SK-N-SH (cell line): ENCODE results near the gene FCRLB. TPM values are rescaled to one million over a fixed set of nuclear protein-coding genes. Genes with fewer than 3 reads are reported as not detected.
"Not testable (repeated sequence)": the region's sequence is repeated elsewhere in the genome, so short reads cannot be mapped to it uniquely, and the experiment has no call there.

Source experiments
- CTCF ChIA-PET: fragments of 300-600, 350-600 bp; formaldehyde crosslinking; extraction: SDS; loops from one replicate; lab custom pipeline; 2021; lab: Yijun Ruan, JAX
- POLR2A ChIA-PET: fragments of 350-600 bp; sonication (Branson Sonifier 250); formaldehyde crosslinking; extraction: SDS; loops from one replicate; lab custom pipeline; 2020; ENCODE audit warnings: antibody characterized with exemption, inconsistent platforms; lab: Yijun Ruan, JAX
- DNase-seq: peaks from one replicate; pipeline ENCODE4 v3.0.0; 2012
- H2AFZ ChIP-seq: fragments of 200-600 bp; sonication (generic); 2 replicates; pipeline ENCODE4 v1.8.1; 2016; ENCODE audit warnings: antibody characterized with exemption, mild to moderate bottlenecking, low read depth
- H3F3A ChIP-seq: fragments of 200-600 bp; sonication (generic); replicated peaks from 2 replicates; pipeline ENCODE3; 2016; ENCODE audit warnings: antibody characterized with exemption, mild to moderate bottlenecking; ENCODE audit not compliant: insufficient read depth
- H3K27ac ChIP-seq, 2 experiments: fragments of 200-500 bp in 1 of 2; fragments of 200-600 bp in 1 of 2; sonication (Bioruptor generic) in 1 of 2; sonication (generic), shearing (Covaris generic) in 1 of 2; 2 replicates each; pipeline versions ENCODE4 v1.5.1 to v1.6.1; 2014 to 2016; ENCODE audit warnings: low read depth in 2 of 2, inconsistent platforms in 1 of 2, low read length in 1 of 2, mild to moderate bottlenecking in 1 of 2, mixed read lengths in 1 of 2
- H3K27me3 ChIP-seq: fragments of 200-600 bp; sonication (generic), shearing (Covaris generic); 2 replicates; pipeline ENCODE4 v1.6.1; 2016; ENCODE audit warnings: mixed run types; ENCODE audit not compliant: insufficient read depth
- H3K36me3 ChIP-seq, 2 experiments: fragments of 200-500 bp in 1 of 2; fragments of 200-600 bp in 1 of 2; sonication (Bioruptor generic) in 1 of 2; sonication (generic) in 1 of 2; replicated peaks in 1 of 2; 2 replicates each; pipeline versions ENCODE3 to v1.5.1; 2014 to 2016; ENCODE audit warnings: low read length in 1 of 2, mild to moderate bottlenecking in 1 of 2; ENCODE audit not compliant: insufficient read depth in 2 of 2, control insufficient read depth in 1 of 2
- H3K4me1 ChIP-seq, 2 experiments: fragments of 200-500 bp in 1 of 2; fragments of 200-600 bp in 1 of 2; sonication (Bioruptor generic) in 1 of 2; sonication (generic), shearing (Covaris generic) in 1 of 2; 2 replicates each; pipeline versions ENCODE4 v1.5.1 to v1.6.1; 2014 to 2016; ENCODE audit warnings: low read depth in 1 of 2, low read length in 1 of 2, mixed run types in 1 of 2; ENCODE audit not compliant: insufficient read depth in 2 of 2, control insufficient read depth in 1 of 2
- H3K4me2 ChIP-seq: fragments of 200-600 bp; sonication (generic), shearing (Covaris generic); 2 replicates; pipeline ENCODE4 v1.6.1; 2017; ENCODE audit warnings: mixed run types
- H3K4me3 ChIP-seq, 2 experiments: fragments of 200-500 bp in 1 of 2; fragments of 200-600 bp in 1 of 2; sonication (Bioruptor generic) in 1 of 2; sonication (generic), shearing (Covaris generic) in 1 of 2; 2 replicates each; pipeline versions ENCODE4 v1.5.1 to v1.8.1; 2014 to 2016; ENCODE audit warnings: low read depth in 2 of 2, inconsistent platforms in 1 of 2, low read length in 1 of 2, mild to moderate bottlenecking in 1 of 2, mixed read lengths in 1 of 2, moderate library complexity in 1 of 2
- H3K79me2 ChIP-seq: fragments of 200-600 bp; sonication (generic); 2 replicates; pipeline ENCODE4 v1.8.1; 2017; ENCODE audit warnings: mild to moderate bottlenecking; ENCODE audit not compliant: insufficient read depth
- H3K9ac ChIP-seq: fragments of 200-600 bp; sonication (generic); 2 replicates; pipeline ENCODE4 v1.6.1; 2017; ENCODE audit warnings: mixed run types
- H3K9me2 ChIP-seq: fragments of 200-600 bp; sonication (generic); 2 replicates; pipeline ENCODE4 v1.6.1; 2017; ENCODE audit warnings: mixed run types
- H3K9me3 ChIP-seq: fragments of 200-600 bp; sonication (generic); 2 replicates; pipeline ENCODE4 v1.6.1; 2017; ENCODE audit warnings: mixed run types, mild to moderate bottlenecking, moderate library complexity
- H4K20me1 ChIP-seq: fragments of 200-600 bp; sonication (generic); 2 replicates; pipeline ENCODE4 v1.6.1; 2017; ENCODE audit warnings: mild to moderate bottlenecking, mixed run types; ENCODE audit not compliant: insufficient read depth
- CHD2 ChIP-seq: fragments of 150-350 bp; IDR thresholded peaks from 2 replicates; pipeline ENCODE4 v1.6.1; 2018; ENCODE audit warnings: low read length; ENCODE audit not compliant: partially characterized antibody
- ELF1 ChIP-seq: IDR thresholded peaks from 2 replicates; pipeline ENCODE4 v1.4.0; 2012
- FOSL2 ChIP-seq: IDR thresholded peaks from 2 replicates; pipeline ENCODE4 v1.4.0; 2012; ENCODE audit warnings: low read depth, mild to moderate bottlenecking, moderate library complexity, borderline replicate concordance
- FOXJ3 ChIP-seq: sonication (generic); formaldehyde crosslinking; IDR thresholded peaks from 2 replicates; pipeline ENCODE4 v1.5.1; 2020; ENCODE audit warnings: mild to moderate bottlenecking, missing genetic modification reagents
- FOXM1 ChIP-seq: IDR thresholded peaks from 2 replicates; pipeline ENCODE4 v1.4.0; 2012; ENCODE audit warnings: low read depth, mild to moderate bottlenecking
- GABPA ChIP-seq: IDR thresholded peaks from 2 replicates; pipeline ENCODE4 v1.4.0; 2012; ENCODE audit warnings: low read depth, mild to moderate bottlenecking
- REST ChIP-seq: IDR thresholded peaks from 2 replicates; pipeline ENCODE4 v1.6.1; 2012; ENCODE audit warnings: mild to moderate bottlenecking, low read depth, low read length, moderate library complexity
- TAF1 ChIP-seq: IDR thresholded peaks from 2 replicates; pipeline ENCODE4 v1.6.1; 2012; ENCODE audit warnings: low read depth, mild to moderate bottlenecking, low read length, moderate library complexity, borderline replicate concordance
- YY1 ChIP-seq: IDR thresholded peaks from 2 replicates; pipeline ENCODE4 v1.4.0; 2012; ENCODE audit warnings: low read depth, mild to moderate bottlenecking
- ZBTB33 ChIP-seq: IDR thresholded peaks from 2 replicates; pipeline ENCODE4 v1.4.0; 2012; ENCODE audit warnings: low read depth, borderline replicate concordance
- WGBS: methylation state at CpG from one replicate; pipeline ENCODE4 v1.1.6; 2017; ENCODE audit warnings: low lambda C conversion rate; 5-methylcytosine and 5-hydroxymethylcytosine counted together
- polyA plus RNA-seq, 3 experiments: library from polyadenylated mRNA; depleted of rRNA; stranded (reverse); fragments of >200 nt; gene quantifications; 2 replicates each; pipeline ENCODE4 v1.2.3, GENCODE V29; 2012

The FCRLB gene
- polyA plus RNA-seq, 1 of the 3 experiments (the other 2 are of a cell fraction), result 2.6 TPM

GRCh38 chr1:161698302-161698701 is 23.0 kb upstream of the FCRLB start:
- H3K9me3 ChIP-seq, CTCF ChIA-PET, H3F3A ChIP-seq, H3K4me3 ChIP-seq, H3K36me3 ChIP-seq, H3K9ac ChIP-seq, H3K79me2 ChIP-seq, POLR2A ChIA-PET, H3K9me2 ChIP-seq, H4K20me1 ChIP-seq, H3K4me1 ChIP-seq, H3K4me2 ChIP-seq, H3K27me3 ChIP-seq, DNase-seq, H2AFZ ChIP-seq, H3K27ac ChIP-seq: not testable (repeated sequence)
- 9% methylated on average over 2 of the region's 2 CpGs for WGBS

- Histone ChIP-seq H3K4me3 (no peak overlapping the region), H3K9me2 (no peaks in the 10 kb centered on the region), H3K27ac (no peak overlapping the region), H3K4me1 (peaks cover 0 to 4% of the 10 kb centered on the region in 2 experiments; a peak in 1 of 4 replicates), H3K4me2 (no peak overlapping the region), H3K27me3 (no peaks in the 10 kb centered on the region; the same call in 1 of the 2 replicates), H4K20me1 (no peaks in the 10 kb centered on the region), H3F3A (peaks cover 17% of the 10 kb centered on the region), H3K9me3 (no peaks in the 10 kb centered on the region), H3K9ac (no peak overlapping the region), H3K36me3 (no peaks in the 10 kb centered on the region)
- ChIA-PET POLR2A (no interaction called here), CTCF (no interaction called here)
- WGBS, result 17% methylated on average over 8 of the region's 8 CpGs
- no peak for TF ChIP-seq GABPA
- TF ChIP-seq TAF1, result no peak
- no peak for TF ChIP-seq FOXJ3
- TF ChIP-seq YY1, result no peak
- no peak for TF ChIP-seq REST
- TF ChIP-seq FOSL2, result no peak
- no peak for TF ChIP-seq ZBTB33
- TF ChIP-seq ELF1, result no peak
- no peak for TF ChIP-seq CHD2
- TF ChIP-seq FOXM1, result no peak
- TF ChIP-seq, all 33 proteins: peak for 0
- DNase-seq, result no peak
- Histone ChIP-seq H3K79me2 (no peaks in the 10 kb centered on the region), H2AFZ (0 out of 2 replicates have a peak overlapping the region, but pooled peaks have one; percentile 6)
Measured at GRCh38 chr1:161702250-161702649, 19.1 kb upstream of the FCRLB start.
